ENCODE measurements around the gene AFF3. TPM values are rescaled to one million over a fixed set of nuclear protein-coding genes. Genes with fewer than 3 reads are reported as not detected.

AFF3 gene
- total and polyA plus RNA-seq, 2 of the 8 experiments (the other 6 are each of a cell fraction or from before 2014, with no cell fraction given): 0.27 to 3.0 TPM

DNA sequence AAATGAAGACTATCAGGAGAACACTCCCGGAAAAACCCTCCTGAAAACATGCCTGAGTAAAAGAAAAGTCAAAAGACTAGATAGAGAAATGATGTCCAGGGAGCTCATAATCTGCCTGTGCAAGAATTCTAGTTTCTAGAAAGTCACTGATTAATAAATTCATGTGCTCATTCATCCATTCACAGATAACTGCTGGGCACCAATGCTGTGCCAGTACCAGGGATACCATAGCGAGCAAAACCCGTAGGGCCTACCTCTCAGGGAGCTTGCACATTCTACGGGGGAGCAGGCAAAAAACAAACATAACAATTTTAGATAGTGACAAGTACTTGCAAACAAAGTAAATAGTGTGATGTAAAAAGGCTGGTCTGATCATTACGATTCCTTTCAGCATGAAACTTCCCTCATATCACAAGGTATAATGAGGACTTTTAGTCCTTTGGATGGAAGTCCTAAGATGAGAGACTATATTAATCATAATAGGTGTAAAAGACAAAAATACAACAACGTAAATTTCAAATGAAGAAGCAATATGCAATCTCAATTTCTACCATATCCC lies 289.9 kb downstream of the AFF3 start (continued):
- TF ChIP-seq, protein P1, sequence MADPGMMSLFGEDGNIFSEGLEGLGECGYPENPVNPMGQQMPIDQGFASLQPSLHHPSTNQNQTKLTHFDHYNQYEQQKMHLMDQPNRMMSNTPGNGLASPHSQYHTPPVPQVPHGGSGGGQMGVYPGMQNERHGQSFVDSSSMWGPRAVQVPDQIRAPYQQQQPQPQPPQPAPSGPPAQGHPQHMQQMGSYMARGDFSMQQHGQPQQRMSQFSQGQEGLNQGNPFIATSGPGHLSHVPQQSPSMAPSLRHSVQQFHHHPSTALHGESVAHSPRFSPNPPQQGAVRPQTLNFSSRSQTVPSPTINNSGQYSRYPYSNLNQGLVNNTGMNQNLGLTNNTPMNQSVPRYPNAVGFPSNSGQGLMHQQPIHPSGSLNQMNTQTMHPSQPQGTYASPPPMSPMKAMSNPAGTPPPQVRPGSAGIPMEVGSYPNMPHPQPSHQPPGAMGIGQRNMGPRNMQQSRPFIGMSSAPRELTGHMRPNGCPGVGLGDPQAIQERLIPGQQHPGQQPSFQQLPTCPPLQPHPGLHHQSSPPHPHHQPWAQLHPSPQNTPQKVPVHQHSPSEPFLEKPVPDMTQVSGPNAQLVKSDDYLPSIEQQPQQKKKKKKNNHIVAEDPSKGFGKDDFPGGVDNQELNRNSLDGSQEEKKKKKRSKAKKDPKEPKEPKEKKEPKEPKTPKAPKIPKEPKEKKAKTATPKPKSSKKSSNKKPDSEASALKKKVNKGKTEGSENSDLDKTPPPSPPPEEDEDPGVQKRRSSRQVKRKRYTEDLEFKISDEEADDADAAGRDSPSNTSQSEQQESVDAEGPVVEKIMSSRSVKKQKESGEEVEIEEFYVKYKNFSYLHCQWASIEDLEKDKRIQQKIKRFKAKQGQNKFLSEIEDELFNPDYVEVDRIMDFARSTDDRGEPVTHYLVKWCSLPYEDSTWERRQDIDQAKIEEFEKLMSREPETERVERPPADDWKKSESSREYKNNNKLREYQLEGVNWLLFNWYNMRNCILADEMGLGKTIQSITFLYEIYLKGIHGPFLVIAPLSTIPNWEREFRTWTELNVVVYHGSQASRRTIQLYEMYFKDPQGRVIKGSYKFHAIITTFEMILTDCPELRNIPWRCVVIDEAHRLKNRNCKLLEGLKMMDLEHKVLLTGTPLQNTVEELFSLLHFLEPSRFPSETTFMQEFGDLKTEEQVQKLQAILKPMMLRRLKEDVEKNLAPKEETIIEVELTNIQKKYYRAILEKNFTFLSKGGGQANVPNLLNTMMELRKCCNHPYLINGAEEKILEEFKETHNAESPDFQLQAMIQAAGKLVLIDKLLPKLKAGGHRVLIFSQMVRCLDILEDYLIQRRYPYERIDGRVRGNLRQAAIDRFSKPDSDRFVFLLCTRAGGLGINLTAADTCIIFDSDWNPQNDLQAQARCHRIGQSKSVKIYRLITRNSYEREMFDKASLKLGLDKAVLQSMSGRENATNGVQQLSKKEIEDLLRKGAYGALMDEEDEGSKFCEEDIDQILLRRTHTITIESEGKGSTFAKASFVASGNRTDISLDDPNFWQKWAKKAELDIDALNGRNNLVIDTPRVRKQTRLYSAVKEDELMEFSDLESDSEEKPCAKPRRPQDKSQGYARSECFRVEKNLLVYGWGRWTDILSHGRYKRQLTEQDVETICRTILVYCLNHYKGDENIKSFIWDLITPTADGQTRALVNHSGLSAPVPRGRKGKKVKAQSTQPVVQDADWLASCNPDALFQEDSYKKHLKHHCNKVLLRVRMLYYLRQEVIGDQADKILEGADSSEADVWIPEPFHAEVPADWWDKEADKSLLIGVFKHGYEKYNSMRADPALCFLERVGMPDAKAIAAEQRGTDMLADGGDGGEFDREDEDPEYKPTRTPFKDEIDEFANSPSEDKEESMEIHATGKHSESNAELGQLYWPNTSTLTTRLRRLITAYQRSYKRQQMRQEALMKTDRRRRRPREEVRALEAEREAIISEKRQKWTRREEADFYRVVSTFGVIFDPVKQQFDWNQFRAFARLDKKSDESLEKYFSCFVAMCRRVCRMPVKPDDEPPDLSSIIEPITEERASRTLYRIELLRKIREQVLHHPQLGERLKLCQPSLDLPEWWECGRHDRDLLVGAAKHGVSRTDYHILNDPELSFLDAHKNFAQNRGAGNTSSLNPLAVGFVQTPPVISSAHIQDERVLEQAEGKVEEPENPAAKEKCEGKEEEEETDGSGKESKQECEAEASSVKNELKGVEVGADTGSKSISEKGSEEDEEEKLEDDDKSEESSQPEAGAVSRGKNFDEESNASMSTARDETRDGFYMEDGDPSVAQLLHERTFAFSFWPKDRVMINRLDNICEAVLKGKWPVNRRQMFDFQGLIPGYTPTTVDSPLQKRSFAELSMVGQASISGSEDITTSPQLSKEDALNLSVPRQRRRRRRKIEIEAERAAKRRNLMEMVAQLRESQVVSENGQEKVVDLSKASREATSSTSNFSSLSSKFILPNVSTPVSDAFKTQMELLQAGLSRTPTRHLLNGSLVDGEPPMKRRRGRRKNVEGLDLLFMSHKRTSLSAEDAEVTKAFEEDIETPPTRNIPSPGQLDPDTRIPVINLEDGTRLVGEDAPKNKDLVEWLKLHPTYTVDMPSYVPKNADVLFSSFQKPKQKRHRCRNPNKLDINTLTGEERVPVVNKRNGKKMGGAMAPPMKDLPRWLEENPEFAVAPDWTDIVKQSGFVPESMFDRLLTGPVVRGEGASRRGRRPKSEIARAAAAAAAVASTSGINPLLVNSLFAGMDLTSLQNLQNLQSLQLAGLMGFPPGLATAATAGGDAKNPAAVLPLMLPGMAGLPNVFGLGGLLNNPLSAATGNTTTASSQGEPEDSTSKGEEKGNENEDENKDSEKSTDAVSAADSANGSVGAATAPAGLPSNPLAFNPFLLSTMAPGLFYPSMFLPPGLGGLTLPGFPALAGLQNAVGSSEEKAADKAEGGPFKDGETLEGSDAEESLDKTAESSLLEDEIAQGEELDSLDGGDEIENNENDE (IDR thresholded peaks at IDR 0.05; ENCODE audit: insufficient replicate concordance, low read length): no peak
- no peak for TF ChIP-seq HDAC2 (IDR thresholded peaks at IDR 0.05; ENCODE audit: borderline replicate concordance in 1 of 2, low read depth in 2 of 2, low read length in 2 of 2)
- TF ChIP-seq POLR2A (IDR thresholded peaks at IDR 0.05; ENCODE audit: control extremely low read depth in 1 of 2, low read depth in 2 of 2, low read length in 2 of 2): no peak
- TF ChIP-seq SP2 (IDR thresholded peaks at IDR 0.05; ENCODE audit: low read length): no peak
- no peak for TF ChIP-seq RNF2 (IDR thresholded peaks at IDR 0.05; ENCODE audit: borderline replicate concordance, low read depth, low read length, missing control alignments, poor library complexity, severe bottlenecking)
- TF ChIP-seq, protein P2, sequence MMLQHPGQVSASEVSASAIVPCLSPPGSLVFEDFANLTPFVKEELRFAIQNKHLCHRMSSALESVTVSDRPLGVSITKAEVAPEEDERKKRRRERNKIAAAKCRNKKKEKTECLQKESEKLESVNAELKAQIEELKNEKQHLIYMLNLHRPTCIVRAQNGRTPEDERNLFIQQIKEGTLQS (IDR thresholded peaks at IDR 0.05; ENCODE audit: insufficient read depth, low read depth, low read length): no peak
- no peak for TF ChIP-seq TAF1 (IDR thresholded peaks at IDR 0.05; ENCODE audit: low read depth, low read length)
- TF ChIP-seq TAF7 (optimal IDR thresholded peaks at IDR 0.05; ENCODE audit: borderline replicate concordance, low read depth, low read length): no peak
- no peak for TF ChIP-seq EZH2 (IDR thresholded peaks at IDR 0.05; ENCODE audit: low read depth, low read length, severe bottlenecking)
- no peak for TF ChIP-seq ZNF274 (IDR thresholded peaks at IDR 0.05; ENCODE audit: borderline replicate concordance, extremely low read depth, low read length)
